Nephron (organoid): ENCODE data around the gene MET.

Experiments used
- H3K27ac Mint-ChIP-seq, 3 experiments: 2 replicates each; pipeline ENCODE4 v1.8.0; 2020; ENCODE audit warnings: mixed read lengths in 3 of 3, mild to moderate bottlenecking in 2 of 3, moderate library complexity in 1 of 3
- H3K27me3 Mint-ChIP-seq: 2 replicates; pipeline ENCODE4 v1.8.0; 2021; ENCODE audit warnings: low read depth, mild to moderate bottlenecking, moderate library complexity, mixed read lengths
- H3K36me3 Mint-ChIP-seq: 2 replicates; pipeline ENCODE4 v1.8.0; 2020; ENCODE audit warnings: low read depth, mixed read lengths
- H3K4me1 Mint-ChIP-seq: 2 replicates; pipeline ENCODE4 v1.8.0; 2020; ENCODE audit warnings: mixed read lengths
- H3K4me3 Mint-ChIP-seq, 3 experiments: 2 replicates each; pipeline ENCODE4 v1.8.0; 2020; ENCODE audit warnings: mild to moderate bottlenecking in 3 of 3, mixed read lengths in 3 of 3, moderate library complexity in 2 of 3
- H3K9me3 Mint-ChIP-seq: 2 replicates; pipeline ENCODE4 v1.8.0; 2020; ENCODE audit warnings: mixed read lengths
- CTCF ChIP-seq, 3 experiments: fragments of 200-600 bp; sonication (generic); IDR thresholded peaks; one replicate each; pipeline ENCODE4 v1.5.0; 2021; ENCODE audit warnings: antibody characterized with exemption in 3 of 3; ENCODE audit not compliant: unreplicated experiment in 3 of 3

Gene MET

GRCh38 chr7:116800594-116800993, 128.6 kb downstream of the MET start:
- H3K36me3 Mint-ChIP-seq = peaks cover 4% of the 10 kb centered on the region
- no peaks in the 10 kb centered on the region for H3K9me3 Mint-ChIP-seq
- H3K27ac Mint-ChIP-seq = peak overlapping the region in 2 of 3 experiments; percentile 3 to 8
- TF ChIP-seq CTCF (IDR thresholded peaks at IDR 0.05; ENCODE audit: unreplicated experiment in 3 of 3) = no peak
- H3K27me3 Mint-ChIP-seq = no peaks in the 10 kb centered on the region
- H3K4me3 Mint-ChIP-seq = no peak overlapping the region
- H3K4me1 Mint-ChIP-seq = peaks cover 43% of the 10 kb centered on the region

DNA sequence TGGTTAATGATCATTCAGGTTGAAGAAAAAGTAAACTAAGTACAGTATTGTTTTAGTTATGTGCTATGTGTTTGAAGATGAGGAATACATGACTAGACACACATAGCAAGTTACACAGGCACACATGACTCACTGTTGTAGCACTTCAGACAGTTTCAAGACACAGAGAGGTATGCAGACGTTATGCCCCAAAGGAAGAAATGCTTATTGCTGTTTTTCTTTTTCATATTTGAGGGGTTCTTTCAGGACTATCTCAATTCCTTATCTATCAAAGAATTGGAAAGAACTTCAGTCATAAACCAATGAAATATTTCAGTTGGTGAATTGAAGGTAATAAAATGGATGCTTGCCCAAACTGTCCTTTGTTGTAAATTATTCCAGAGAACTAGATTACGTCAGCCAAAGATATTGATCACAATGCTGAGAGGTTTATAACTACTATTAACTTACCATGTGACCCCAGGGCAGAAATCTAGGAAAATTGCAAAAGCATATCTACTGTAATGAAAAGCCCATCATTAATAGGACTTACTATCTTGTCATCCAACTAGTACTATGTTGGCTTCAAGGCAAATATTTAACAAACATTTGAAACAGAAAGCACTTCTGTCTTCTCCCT, 129.2 kb downstream of the MET start:
- no peak for TF ChIP-seq CTCF (IDR thresholded peaks at IDR 0.05; ENCODE audit: unreplicated experiment in 3 of 3)
- peaks cover 4% of the 10 kb centered on the region for H3K36me3 Mint-ChIP-seq
- no peaks in the 10 kb centered on the region for H3K27me3 Mint-ChIP-seq
- peak overlapping the region in 2 of 3 experiments; percentile 3 to 8 for H3K27ac Mint-ChIP-seq
- H3K9me3 Mint-ChIP-seq = no peaks in the 10 kb centered on the region
- no peak overlapping the region for H3K4me3 Mint-ChIP-seq
- peaks cover 43% of the 10 kb centered on the region for H3K4me1 Mint-ChIP-seq

- H3K36me3 Mint-ChIP-seq = peaks cover 4% of the 10 kb centered on the region
- peak overlapping the region; percentile 42 to 61 (median 53) for H3K27ac Mint-ChIP-seq
- H3K4me3 Mint-ChIP-seq = no peak overlapping the region
- H3K9me3 Mint-ChIP-seq = no peaks in the 10 kb centered on the region
- H3K4me1 Mint-ChIP-seq = peaks cover 43% of the 10 kb centered on the region
- TF ChIP-seq CTCF (IDR thresholded peaks at IDR 0.05; ENCODE audit: unreplicated experiment in 3 of 3) = no peak
- no peaks in the 10 kb centered on the region for H3K27me3 Mint-ChIP-seq
Measured at GRCh38 chr7:116802144-116802745, 130.2 kb downstream of the MET start.

DNA sequence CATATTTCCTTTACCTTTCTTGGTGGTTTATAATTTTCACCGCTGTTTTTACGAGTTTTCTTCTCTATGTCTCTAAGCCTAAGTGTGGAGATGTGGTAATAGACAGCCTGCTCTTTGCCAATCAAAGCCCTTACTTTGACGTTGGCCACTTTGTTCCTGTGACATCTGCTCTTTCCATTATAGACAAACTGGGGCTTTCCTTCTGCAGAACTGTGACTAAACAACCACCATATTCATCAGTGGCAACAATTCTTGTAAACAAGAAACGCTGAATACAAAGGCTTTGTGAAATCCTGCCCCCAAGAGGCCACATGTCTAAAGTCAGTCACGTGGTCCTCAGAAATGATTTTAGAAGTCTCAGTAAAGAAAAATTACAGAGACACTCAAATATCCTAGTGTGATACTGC, 130.8 kb downstream of the MET start:
- peaks cover 4% of the 10 kb centered on the region for H3K36me3 Mint-ChIP-seq
- peak overlapping the region; percentile 42 to 61 (median 53) for H3K27ac Mint-ChIP-seq
- no peak overlapping the region for H3K4me3 Mint-ChIP-seq

GRCh38 chr7:116804471-116804870, 132.5 kb downstream of the MET start:
- Mint-ChIP-seq H3K9me3 (no peaks in the 10 kb centered on the region), H3K36me3 (no peaks in the 10 kb centered on the region), H3K27ac (peak overlapping the region in 1 of 3 experiments; percentile 64), H3K27me3 (no peaks in the 10 kb centered on the region), H3K4me1 (peaks cover 41% of the 10 kb centered on the region), H3K4me3 (no peak overlapping the region)
- no peak for TF ChIP-seq CTCF (IDR thresholded peaks at IDR 0.05; ENCODE audit: unreplicated experiment in 3 of 3)

More for the DNA sequence above, 130.8 kb downstream of the MET start:
- peaks cover 42% of the 10 kb centered on the region for H3K4me1 Mint-ChIP-seq
- H3K9me3 Mint-ChIP-seq = no peaks in the 10 kb centered on the region
- TF ChIP-seq CTCF (IDR thresholded peaks at IDR 0.05; ENCODE audit: unreplicated experiment in 3 of 3) = peak; percentile 27 to 46 (median 29)
- no peaks in the 10 kb centered on the region for H3K27me3 Mint-ChIP-seq

DNA sequence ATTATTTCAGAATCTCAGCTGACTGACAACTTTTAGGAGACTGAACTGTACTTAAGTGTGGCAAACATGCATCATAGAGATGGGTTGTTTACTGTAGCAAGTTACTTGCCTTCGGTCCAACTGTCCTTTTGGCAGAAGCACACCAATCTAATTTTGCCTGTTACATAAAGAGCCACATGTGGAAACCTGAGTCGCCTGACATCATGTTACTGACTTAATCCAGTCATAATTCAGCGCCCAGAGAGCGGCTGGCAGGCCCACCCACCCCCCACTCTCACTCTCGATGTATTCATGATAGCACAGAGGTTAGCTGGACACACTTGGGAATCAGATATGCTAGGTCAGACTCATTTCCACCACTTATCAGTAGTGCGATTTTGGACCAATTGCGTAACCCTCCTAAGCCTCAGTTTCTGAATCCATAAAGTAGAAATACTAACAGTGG, 133.1 kb downstream of the MET start:
- Mint-ChIP-seq H3K4me3 (no peak overlapping the region), H3K4me1 (peaks cover 48% of the 10 kb centered on the region), H3K9me3 (no peaks in the 10 kb centered on the region), H3K27me3 (no peaks in the 10 kb centered on the region), H3K27ac (peak overlapping the region in 1 of 3 experiments; percentile 31), H3K36me3 (no peaks in the 10 kb centered on the region)
- no peak for TF ChIP-seq CTCF (IDR thresholded peaks at IDR 0.05; ENCODE audit: unreplicated experiment in 3 of 3)
